Upper lobe of left lung (tissue), 6 donors: Measurements from ENCODE around the gene PRPF40A. TPM values are rescaled to one million over a fixed set of nuclear protein-coding genes. Genes with fewer than 3 reads are reported as not detected.
"Not testable (repeated sequence)": the region's sequence is repeated elsewhere in the genome, so short reads cannot be mapped to it uniquely, and the experiment has no call there.

Experiments
- ATAC-seq, 2 donors: fragments of 200-7000 bp; cut with Tn5 transposase; one replicate each; pipeline ENCODE4 v1.9.1; 2022; ENCODE audit warnings: mild to moderate bottlenecking in 2 of 2, moderate library complexity in 2 of 2; ENCODE audit not compliant: low FRiP score in 2 of 2
- DNase-seq, 2 donors: peaks; one replicate each; pipeline ENCODE4 v3.0.0-alpha.2; 2019 to 2020
- H3K27ac ChIP-seq, 4 donors: fragments of 200-600 bp; sonication (generic); one replicate each; pipeline ENCODE4 v1.5.1; 2016 to 2019
- H3K27me3 ChIP-seq, 4 donors: fragments of 200-600 bp; sonication (generic); one replicate each; pipeline ENCODE4 v1.5.1; 2017 to 2019
- H3K36me3 ChIP-seq, 4 donors: fragments of 200-600 bp; sonication (generic); one replicate each; pipeline ENCODE4 v1.5.1; 2016 to 2019
- H3K4me1 ChIP-seq, 4 donors: fragments of 200-600 bp; sonication (generic); one replicate each; pipeline ENCODE4 v1.5.1; 2018 to 2019
- H3K4me3 ChIP-seq, 4 donors: fragments of 200-600 bp; sonication (generic); one replicate each; pipeline ENCODE4 v1.5.1; 2017 to 2019; ENCODE audit warnings: mild to moderate bottlenecking in 2 of 4, moderate library complexity in 1 of 4
- H3K9me3 ChIP-seq, 4 donors: fragments of 200-600 bp; sonication (generic); one replicate each; pipeline ENCODE4 v1.5.1; 2018 to 2019
- CTCF ChIP-seq, 6 experiments: fragments of 450-650 bp in 4 of 6; fragments of 200-600 bp in 2 of 6; sonication (generic) in 2 of 6; IDR thresholded peaks; one replicate each; pipeline ENCODE4 v1.5.1; 2016 to 2019; ENCODE audit warnings: antibody characterized with exemption in 6 of 6
- EP300 ChIP-seq, 4 donors: sonication (generic); formaldehyde crosslinking; IDR thresholded peaks; one replicate each; pipeline ENCODE4 v1.5.1; 2017; ENCODE audit warnings: antibody characterized with exemption in 4 of 4, control low read depth in 2 of 4
- POLR2A ChIP-seq, 4 donors: fragments of 450-650 bp; IDR thresholded peaks; one replicate each; pipeline ENCODE4 v1.5.1; 2016 to 2017; ENCODE audit warnings: antibody characterized with exemption in 4 of 4, mild to moderate bottlenecking in 2 of 4
- POLR2AphosphoS5 ChIP-seq, 2 donors: sonication (generic); formaldehyde crosslinking; IDR thresholded peaks; one replicate each; pipeline ENCODE4 v1.5.1; 2017; ENCODE audit warnings: antibody characterized with exemption in 2 of 2
- WGBS, 2 donors: methylation state at CpG; one replicate each; pipeline ENCODE4 v1.1.5; 2017 to 2018; 5-methylcytosine and 5-hydroxymethylcytosine counted together
- total RNA-seq, 6 donors: library from RNA; depleted of rRNA in 4 of 6; stranded (reverse); fragments of >200 nt in 4 of 6; gene quantifications; one replicate each; pipeline versions ENCODE4 v1.1.0 to v1.2.1, GENCODE V29; 2016 to 2021
- donor health status: DM: no; HTN: no; CAD: no; lungs with moderate emphysema.
- donor health status: DM: no; HTN: yes; CAD: no; lungs with severe emphysema.

Gene PRPF40A
- total RNA-seq, 6 donors from 2014 or later: 43.2 to 199 (median 74.8) TPM

DNA sequence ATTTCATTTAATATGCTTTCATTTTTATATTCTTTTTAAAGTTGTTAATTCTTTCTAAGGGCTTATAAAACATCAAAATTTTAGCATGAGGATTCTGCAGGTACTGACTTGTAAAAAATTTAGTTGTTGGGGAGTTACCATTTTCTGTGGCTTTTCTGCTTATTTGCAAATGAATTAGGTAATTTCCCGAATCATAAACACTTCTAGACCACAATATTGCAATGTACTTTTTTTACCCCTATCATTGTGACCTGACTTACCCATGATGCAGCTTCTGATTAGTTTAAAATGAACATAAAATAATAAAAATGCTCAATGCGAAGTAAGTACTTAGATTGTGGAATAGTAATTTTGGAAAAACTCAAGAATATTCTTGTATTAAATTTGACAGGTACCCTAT is 12.6 kb upstream of the PRPF40A start:
- 77 to 82% methylated on average over 2 of the region's 2 CpGs for WGBS, 2 donors
- TF ChIP-seq POLR2AphosphoS5 (IDR thresholded peaks at IDR 0.05) (no peak), POLR2A (IDR thresholded peaks at IDR 0.05) (no peak), EP300 (IDR thresholded peaks at IDR 0.05) (no peak)
- H3K9me3 ChIP-seq: no peaks in the 10 kb centered on the region
- peak overlapping the region in 1 of 4 donors; percentile 60 for H3K27ac ChIP-seq
- DNase-seq (no peak), ATAC-seq (no peak)
- H3K27me3 ChIP-seq: no peaks in the 10 kb centered on the region
- peaks cover 0 to under 1% (median 0%) of the 10 kb centered on the region in 4 donors for H3K36me3 ChIP-seq
- H3K4me3 ChIP-seq: no peak overlapping the region
- peaks cover 13 to 20% (median 13%) of the 10 kb centered on the region in 4 donors for H3K4me1 ChIP-seq

DNA sequence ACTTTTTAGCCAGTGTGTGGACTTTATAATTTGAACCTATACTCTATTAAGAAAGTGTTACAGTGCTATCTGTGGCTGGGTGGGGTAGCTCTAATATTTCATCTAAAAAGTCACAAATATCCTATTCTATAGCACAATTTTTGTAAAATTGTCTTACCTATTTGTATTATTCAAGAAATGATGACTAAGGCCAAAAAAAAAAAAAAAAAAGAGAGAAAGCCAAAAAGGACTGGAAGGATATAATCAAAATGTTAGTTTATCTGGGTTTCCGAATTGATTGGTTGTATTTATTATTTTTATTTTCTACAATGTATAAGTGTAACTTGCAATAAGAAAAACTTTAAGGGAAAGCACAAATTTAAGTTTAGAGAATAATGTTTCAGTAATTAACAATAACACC is 6.7 kb upstream of the PRPF40A start:
- WGBS, 2 donors: 93 to 100% methylated on average over 1 of the region's 1 CpG
- Histone ChIP-seq H3K9me3 (no peaks in the 10 kb centered on the region), H3K4me3 (no peak overlapping the region), H3K27me3 (no peaks in the 10 kb centered on the region), H3K27ac (no peak overlapping the region), H3K4me1 (peaks cover 17 to 23% (median 20%) of the 10 kb centered on the region in 4 donors), H3K36me3 (peaks cover 0 to 3% (median 0%) of the 10 kb centered on the region in 4 donors)
- TF ChIP-seq EP300 (IDR thresholded peaks at IDR 0.05) (no peak), POLR2A (IDR thresholded peaks at IDR 0.05) (no peak), CTCF (IDR thresholded peaks at IDR 0.05) (no peak), POLR2AphosphoS5 (IDR thresholded peaks at IDR 0.05) (no peak)
- DNase-seq (no peak), ATAC-seq (no peak)

DNA sequence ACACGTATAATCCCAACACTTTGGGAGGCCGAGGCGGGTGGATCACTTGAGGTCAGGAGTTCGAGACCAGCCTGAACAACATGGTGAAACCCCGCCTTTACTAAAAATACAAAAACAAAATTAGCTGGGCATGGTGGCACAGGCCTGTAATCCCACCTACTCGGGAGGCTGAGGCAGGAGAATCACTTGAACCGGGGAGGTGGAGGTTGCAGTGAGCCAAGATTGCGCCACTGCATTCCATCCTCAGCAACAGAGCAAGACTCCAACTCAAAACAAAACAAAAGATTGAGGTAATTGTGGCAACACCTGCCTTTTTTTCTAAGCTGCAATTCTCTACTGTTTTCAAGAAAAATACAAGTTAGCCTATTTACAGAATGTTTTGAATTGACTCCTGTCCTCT is 5.4 kb upstream of the PRPF40A start:
- not testable (repeated sequence) for H3K27me3 ChIP-seq, H3K4me3 ChIP-seq, H3K36me3 ChIP-seq, DNase-seq, H3K9me3 ChIP-seq, ATAC-seq, H3K27ac ChIP-seq
- 91% methylated on average over 8 of the region's 8 CpGs for WGBS, 2 donors
- peaks cover 17 to 23% (median 20%) of the 10 kb centered on the region in 4 donors for H3K4me1 ChIP-seq

DNA sequence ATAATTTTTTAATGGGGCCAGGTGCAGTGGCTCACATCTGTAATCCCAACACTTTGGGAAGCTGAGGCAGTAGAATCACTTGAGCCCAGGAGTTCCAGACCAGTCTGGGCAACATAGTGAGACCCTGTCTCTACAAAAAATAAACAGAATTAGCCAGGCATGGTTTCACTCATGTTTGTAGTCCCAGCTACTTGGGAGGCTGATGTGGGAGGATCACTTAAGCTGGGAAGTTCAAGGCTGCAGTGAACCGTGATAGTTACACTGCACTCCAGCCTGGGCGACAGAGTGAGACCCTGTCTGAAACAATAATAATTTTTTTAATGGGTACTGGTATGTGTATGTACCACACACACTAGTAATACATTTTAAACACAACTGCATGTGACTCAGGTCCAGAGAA is 3.5 kb upstream of the PRPF40A start:
- 81 to 98% methylated on average over 2 of the region's 2 CpGs for WGBS, 2 donors
- no peak overlapping the region for H3K4me3 ChIP-seq
- TF ChIP-seq EP300 (IDR thresholded peaks at IDR 0.05) (no peak), POLR2A (IDR thresholded peaks at IDR 0.05) (no peak), POLR2AphosphoS5 (IDR thresholded peaks at IDR 0.05) (no peak), CTCF (IDR thresholded peaks at IDR 0.05) (no peak)
- ATAC-seq: no peak
- peaks cover 0 to 3% (median 0%) of the 10 kb centered on the region in 4 donors for H3K36me3 ChIP-seq
- DNase-seq: no peak
- H3K27me3 ChIP-seq: no peaks in the 10 kb centered on the region
- H3K4me1 ChIP-seq: peaks cover 26 to 32% (median 29%) of the 10 kb centered on the region in 4 donors
- no peaks in the 10 kb centered on the region for H3K9me3 ChIP-seq
- H3K27ac ChIP-seq: no peak overlapping the region

- DNase-seq (peak in 1 of 2 donors; percentile 71), ATAC-seq (peak; percentile 5 to 7)
- no peaks in the 10 kb centered on the region for H3K27me3 ChIP-seq
- peak overlapping the region; percentile 63 to 90 (median 84) for H3K4me3 ChIP-seq
- TF ChIP-seq POLR2AphosphoS5 (IDR thresholded peaks at IDR 0.05): no peak
- no peak for TF ChIP-seq POLR2A (IDR thresholded peaks at IDR 0.05)
- TF ChIP-seq CTCF (IDR thresholded peaks at IDR 0.05): no peak
- no peak for TF ChIP-seq EP300 (IDR thresholded peaks at IDR 0.05)
- no peaks in the 10 kb centered on the region for H3K9me3 ChIP-seq
- H3K27ac ChIP-seq: peak overlapping the region; percentile 95 to 99 (median 98)
- 4 to 7% methylated on average over 22 to 23 of the region's 23 CpGs for WGBS, 2 donors
- peaks cover 0 to 15% (median 0%) of the 10 kb centered on the region in 4 donors for H3K36me3 ChIP-seq
- peaks cover 31 to 46% (median 38%) of the 10 kb centered on the region in 4 donors for H3K4me1 ChIP-seq
Measured at GRCh38 chr2:152718909-152719645, 1.8 kb upstream of the PRPF40A start.
